NK-92 (cell line): ENCODE data around the gene PCDHB16.
"Not testable (repeated sequence)": the region's sequence is repeated elsewhere in the genome, so short reads cannot be mapped to it uniquely, and the experiment has no call there.

Source experiments
- DNase-seq: peaks from one replicate; lab custom pipeline; 2025; ENCODE audit not compliant: unreplicated experiment; lab: John Stamatoyannopoulos, UW

The PCDHB16 gene

DNA sequence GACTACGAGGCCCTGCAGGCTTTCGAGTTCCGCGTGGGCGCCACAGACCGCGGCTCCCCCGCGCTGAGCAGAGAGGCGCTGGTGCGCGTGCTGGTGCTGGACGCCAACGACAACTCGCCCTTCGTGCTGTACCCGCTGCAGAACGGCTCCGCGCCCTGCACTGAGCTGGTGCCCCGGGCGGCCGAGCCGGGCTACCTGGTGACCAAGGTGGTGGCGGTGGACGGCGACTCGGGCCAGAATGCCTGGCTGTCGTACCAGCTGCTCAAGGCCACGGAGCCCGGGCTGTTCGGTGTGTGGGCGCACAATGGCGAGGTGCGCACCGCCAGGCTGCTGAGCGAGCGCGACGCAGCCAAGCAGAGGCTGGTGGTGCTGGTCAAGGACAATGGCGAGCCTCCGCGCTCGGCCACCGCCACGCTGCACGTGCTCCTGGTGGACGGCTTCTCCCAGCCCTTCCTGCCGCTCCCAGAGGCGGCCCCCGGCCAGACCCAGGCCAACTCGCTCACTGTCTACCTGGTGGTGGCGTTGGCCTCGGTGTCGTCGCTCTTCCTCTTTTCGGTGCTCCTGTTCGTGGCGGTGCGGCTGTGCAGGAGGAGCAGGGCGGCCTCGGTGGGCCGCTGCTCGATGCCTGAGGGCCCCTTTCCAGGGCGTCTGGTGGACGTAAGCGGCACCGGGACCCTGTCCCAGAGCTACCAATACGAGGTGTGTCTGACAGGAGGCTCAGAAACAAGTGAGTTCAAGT lies 2.1 kb downstream of the PCDHB16 start:
- not testable (repeated sequence) for DNase-seq

DNA sequence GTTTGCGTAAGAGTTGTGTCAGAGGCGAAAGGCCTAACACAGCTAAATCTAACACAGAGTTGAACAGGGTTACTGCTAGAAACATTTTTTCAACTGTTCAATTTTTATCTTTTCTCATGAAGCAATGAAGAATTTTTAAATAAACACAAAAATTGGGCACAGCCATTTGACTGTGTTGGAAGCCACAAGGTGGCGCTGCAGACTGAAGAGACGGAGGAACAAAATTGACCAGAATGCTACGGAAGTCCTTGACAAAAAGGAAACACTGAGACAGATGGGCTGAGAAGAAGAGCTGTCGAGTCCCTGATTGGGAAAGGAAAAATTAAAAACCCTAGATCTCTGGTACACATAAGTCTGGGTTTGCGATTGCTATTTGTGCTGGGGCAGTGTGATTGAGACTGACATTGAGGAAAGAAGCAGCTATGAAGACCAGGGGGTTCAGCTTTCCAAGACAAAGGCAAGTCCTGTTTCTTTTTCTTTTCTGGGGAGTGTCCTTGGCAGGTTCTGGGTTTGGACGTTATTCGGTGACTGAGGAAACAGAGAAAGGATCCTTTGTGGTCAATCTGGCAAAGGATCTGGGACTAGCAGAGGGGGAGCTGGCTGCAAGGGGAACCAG lies 4.8 kb downstream of the PCDHB16 start, which contains the start of gene PCDHB9:
TSS of gene PCDHB9 (plus strand) at position 265 of the 616 bp plus-strand sequence. CDS start at position 423, 158 bp downstream.
- no peak for DNase-seq

DNA sequence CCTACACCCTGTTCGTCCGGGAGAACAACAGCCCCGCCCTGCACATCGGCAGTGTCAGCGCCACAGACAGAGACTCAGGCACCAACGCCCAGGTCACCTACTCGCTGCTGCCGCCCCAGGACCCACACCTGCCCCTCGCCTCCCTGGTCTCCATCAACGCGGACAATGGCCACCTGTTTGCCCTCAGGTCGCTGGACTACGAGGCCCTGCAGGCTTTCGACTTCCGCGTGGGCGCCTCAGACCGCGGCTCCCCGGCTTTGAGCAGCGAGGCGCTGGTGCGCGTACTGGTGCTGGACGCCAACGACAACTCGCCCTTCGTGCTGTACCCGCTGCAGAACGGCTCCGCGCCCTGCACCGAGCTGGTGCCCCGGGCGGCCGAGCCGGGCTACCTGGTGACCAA lies 6.5 kb downstream of the PCDHB16 start:
- DNase-seq = not testable (repeated sequence)

DNA sequence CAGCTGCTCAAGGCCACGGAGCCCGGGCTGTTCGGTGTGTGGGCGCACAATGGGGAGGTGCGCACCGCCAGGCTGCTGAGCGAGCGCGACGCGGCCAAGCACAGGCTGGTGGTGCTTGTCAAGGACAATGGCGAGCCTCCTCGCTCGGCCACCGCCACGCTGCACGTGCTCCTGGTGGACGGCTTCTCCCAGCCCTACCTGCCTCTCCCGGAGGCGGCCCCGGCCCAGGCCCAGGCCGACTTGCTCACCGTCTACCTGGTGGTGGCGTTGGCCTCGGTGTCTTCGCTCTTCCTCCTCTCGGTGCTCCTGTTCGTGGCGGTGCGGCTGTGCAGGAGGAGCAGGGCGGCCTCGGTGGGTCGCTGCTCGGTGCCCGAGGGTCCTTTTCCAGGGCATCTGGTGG lies 6.9 kb downstream of the PCDHB16 start:
- not testable (repeated sequence) for DNase-seq

DNA sequence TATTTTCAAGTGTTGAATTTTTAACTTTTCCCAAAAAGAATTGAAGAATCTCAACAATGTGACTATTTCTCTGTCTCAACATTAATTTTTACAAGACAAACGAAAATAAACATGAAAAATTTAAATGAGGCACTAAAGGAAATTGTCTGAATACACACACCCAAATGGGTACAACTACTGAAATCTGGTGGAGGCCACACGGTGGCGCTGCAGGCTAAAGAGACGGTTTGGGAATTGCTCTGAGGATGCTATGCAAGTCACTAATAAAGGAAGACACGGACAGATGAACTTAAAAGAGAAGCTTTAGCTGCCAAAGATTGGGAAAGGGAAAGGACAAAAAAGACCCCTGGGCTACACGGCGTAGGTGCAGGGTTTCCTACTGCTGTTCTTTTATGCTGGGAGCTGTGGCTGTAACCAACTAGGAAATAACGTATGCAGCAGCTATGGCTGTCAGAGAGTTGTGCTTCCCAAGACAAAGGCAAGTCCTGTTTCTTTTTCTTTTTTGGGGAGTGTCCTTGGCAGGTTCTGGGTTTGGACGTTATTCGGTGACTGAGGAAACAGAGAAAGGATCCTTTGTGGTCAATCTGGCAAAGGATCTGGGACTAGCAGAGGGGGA lies 10.0 kb downstream of the PCDHB16 start, which contains the start of gene PCDHB10:
TSS of gene PCDHB10 (plus strand) at position 244 of the 616 bp plus-strand sequence. CDS start at position 444, 200 bp downstream.
- no peak for DNase-seq

DNA sequence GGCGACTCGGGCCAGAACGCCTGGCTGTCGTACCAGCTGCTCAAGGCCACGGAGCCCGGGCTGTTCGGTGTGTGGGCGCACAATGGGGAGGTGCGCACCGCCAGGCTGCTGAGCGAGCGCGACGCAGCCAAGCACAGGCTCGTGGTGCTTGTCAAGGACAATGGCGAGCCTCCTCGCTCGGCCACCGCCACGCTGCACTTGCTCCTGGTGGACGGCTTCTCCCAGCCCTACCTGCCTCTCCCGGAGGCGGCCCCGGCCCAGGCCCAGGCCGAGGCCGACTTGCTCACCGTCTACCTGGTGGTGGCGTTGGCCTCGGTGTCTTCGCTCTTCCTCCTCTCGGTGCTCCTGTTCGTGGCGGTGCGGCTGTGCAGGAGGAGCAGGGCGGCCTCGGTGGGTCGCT lies 12.1 kb downstream of the PCDHB16 start:
- not testable (repeated sequence) for DNase-seq

DNA sequence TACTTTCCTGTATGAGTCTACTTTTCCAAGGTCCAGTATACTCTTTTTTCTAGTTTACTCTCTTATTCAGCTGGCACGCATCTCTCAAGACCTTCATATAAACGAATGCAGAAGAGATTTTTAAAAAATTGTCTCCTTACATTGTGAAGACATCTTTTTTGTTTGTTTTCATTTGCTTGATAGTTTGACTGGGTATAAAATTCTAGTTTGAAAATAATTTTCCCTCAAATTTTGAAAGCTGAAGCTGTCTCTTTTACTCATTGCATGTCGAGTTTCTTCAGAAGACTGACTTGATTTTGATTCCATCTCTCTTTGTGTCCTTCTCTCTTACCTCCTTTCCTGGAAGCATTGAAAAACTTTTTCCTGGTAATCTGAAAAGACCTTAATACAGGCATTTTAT lies 14.2 kb downstream of the PCDHB16 start:
- DNase-seq = no peak

DNA sequence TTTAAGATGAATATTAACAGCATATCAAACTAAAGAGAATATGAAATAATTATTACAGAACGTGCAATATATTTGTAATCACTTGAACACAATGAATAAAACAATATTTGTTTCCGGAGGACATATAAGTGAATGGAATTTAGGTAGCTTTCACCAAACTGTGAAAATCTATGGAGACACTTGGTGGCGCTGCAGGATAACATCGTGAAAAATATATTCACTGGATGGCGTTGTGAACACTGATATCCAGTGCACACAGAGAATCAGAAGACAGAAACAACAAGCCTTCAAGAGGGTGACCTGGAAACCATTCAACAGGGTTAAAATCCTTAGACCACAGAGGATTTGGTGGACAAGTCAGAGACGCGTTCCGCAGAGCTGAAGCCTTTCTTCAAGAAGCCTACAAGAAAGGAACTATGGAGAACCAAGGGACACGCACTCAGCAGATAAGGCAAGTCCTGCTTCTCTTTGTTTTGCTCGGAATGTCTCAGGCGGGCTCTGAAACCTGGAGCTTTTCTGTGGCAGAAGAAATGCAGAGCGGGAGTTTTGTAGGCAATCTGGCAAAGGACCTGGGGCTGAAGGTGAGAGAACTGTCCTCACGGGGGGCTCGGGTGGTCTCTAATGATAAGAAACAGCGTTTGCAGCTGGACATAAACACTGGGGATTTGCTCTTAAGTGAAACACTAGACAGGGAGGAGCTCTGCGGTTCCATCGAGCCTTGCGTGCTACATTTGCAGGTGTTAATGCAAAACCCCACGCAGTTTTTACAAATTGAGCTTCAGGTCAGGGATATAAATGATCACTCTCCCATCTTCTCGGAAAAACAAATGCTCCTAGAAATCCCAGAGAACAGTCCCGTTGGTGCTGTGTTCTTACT lies 17.4 kb downstream of the PCDHB16 start, which contains the start of gene PCDHB11:
TSS of gene PCDHB11 (plus strand) at position 269 of the 877 bp plus-strand sequence. CDS start at position 417, 148 bp downstream.
- no peak for DNase-seq

DNA sequence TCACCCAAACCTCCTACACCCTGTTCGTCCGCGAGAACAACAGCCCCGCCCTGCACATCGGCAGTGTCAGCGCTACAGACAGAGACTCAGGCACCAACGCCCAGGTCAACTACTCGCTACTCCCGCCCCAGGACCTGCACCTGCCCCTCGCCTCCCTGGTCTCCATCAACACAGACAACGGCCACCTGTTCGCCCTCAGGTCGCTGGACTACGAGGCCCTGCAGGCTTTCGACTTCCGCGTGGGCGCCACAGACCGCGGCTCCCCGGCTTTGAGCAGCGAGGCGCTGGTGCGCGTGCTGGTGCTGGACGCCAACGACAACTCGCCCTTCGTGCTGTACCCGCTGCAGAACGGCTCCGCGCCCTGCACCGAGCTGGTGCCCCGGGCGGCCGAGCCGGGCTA lies 18.9 kb downstream of the PCDHB16 start:
- not testable (repeated sequence) for DNase-seq

DNA sequence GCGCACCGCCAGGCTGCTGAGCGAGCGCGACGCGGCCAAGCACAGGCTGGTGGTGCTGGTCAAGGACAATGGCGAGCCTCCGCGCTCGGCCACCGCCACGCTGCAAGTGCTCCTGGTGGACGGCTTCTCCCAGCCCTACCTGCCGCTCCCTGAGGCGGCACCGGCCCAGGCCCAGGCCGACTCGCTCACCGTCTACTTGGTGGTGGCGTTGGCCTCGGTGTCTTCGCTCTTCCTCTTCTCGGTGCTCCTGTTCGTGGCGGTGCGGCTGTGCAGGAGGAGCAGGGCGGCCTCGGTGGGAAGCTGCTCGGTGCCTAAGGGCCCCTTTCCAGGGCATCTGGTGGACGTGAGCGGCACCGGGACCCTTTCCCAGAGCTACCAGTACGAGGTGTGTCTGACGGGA lies 19.5 kb downstream of the PCDHB16 start:
- not testable (repeated sequence) for DNase-seq

DNA sequence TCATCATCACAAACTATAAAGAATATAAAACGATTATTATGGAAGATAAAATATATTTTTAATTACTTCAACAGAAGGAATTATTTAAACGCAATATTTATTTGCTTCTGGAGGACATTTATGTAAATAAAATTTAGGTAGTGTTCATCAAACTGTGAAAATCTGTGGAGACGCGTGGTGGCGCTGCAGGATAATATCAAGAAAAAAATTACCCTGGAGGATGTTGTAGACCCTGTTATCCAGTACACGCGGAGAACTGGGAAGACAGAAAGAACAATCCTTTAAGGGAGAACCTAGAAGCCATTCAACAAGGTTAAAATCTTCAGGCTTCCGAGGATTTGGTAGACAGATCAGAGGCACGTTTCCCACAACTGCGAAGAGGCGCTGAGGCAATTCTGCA lies 26.3 kb downstream of the PCDHB16 start, which contains the start of gene PCDHB12:
TSS of gene PCDHB12 (plus strand) at position 242 of the 400 bp plus-strand sequence. CDS start 189 bp downstream, outside the sequence.
- DNase-seq = no peak

DNA sequence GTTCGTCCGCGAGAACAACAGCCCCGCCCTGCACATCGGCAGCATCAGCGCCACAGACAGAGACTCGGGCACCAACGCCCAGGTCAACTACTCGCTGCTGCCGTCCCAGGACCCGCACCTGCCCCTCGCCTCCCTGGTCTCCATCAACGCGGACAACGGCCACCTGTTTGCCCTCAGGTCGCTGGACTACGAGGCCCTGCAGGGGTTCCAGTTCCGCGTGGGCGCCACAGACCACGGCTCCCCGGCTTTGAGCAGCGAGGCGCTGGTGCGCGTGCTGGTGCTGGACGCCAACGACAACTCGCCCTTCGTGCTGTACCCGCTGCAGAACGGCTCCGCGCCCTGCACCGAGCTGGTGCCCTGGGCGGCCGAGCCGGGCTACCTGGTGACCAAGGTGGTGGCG lies 28.1 kb downstream of the PCDHB16 start:
- DNase-seq = not testable (repeated sequence)

DNA sequence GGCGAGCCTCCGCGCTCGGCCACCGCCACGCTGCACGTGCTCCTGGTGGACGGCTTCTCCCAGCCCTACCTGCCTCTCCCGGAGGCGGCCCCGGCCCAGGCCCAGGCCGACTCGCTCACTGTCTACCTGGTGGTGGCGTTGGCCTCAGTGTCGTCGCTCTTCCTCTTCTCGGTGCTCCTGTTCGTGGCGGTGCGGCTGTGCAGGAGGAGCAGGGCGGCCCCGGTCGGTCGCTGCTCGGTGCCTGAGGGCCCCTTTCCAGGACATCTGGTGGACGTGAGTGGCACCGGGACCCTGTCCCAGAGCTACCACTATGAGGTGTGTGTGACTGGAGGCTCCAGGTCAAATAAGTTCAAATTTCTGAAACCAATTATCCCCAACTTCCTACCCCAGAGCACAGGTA lies 28.7 kb downstream of the PCDHB16 start:
- not testable (repeated sequence) for DNase-seq

DNA sequence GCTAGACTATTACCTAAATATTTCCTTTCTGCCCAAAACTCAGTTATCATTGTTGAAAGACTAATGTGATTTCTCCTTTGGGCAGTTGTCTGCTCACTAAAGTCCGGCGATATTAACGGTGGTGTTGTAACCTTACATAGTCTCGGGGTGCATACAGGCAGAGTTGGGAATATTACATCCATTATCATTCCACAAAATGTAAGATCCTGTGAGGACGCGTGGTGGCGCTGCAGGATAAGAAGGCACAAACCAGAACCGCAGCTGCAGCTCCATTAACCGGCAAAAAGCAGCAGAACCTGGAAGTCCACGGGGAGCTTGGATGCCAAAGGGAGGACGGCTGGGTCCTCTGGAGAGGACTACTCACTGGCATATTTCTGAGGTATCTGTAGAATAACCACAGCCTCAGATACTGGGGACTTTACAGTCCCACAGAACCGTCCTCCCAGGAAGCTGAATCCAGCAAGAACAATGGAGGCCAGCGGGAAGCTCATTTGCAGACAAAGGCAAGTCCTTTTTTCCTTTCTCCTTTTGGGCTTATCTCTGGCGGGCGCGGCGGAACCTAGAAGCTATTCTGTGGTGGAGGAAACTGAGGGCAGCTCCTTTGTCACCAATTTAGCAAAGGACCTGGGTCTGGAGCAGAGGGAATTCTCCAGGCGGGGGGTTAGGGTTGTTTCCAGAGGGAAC lies 31.6 kb downstream of the PCDHB16 start, which contains the start of gene PCDHB13:
TSS of gene PCDHB13 (plus strand) at position 264 of the 684 bp plus-strand sequence. CDS start at position 469, 205 bp downstream.
- DNase-seq = not testable (repeated sequence)

DNA sequence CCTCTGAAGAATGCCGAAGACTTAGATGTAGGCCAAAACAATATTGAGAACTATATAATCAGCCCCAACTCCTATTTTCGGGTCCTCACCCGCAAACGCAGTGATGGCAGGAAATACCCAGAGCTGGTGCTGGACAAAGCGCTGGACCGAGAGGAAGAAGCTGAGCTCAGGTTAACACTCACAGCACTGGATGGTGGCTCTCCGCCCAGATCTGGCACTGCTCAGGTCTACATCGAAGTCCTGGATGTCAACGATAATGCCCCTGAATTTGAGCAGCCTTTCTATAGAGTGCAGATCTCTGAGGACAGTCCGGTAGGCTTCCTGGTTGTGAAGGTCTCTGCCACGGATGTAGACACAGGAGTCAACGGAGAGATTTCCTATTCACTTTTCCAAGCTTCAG lies 32.4 kb downstream of the PCDHB16 start:
- not testable (repeated sequence) for DNase-seq

DNA sequence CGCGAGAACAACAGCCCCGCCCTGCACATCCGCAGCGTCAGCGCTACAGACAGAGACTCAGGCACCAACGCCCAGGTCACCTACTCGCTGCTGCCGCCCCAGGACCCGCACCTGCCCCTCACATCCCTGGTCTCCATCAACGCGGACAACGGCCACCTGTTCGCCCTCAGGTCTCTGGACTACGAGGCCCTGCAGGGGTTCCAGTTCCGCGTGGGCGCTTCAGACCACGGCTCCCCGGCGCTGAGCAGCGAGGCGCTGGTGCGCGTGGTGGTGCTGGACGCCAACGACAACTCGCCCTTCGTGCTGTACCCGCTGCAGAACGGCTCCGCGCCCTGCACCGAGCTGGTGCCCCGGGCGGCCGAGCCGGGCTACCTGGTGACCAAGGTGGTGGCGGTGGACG lies 33.3 kb downstream of the PCDHB16 start:
- DNase-seq = not testable (repeated sequence)

DNA sequence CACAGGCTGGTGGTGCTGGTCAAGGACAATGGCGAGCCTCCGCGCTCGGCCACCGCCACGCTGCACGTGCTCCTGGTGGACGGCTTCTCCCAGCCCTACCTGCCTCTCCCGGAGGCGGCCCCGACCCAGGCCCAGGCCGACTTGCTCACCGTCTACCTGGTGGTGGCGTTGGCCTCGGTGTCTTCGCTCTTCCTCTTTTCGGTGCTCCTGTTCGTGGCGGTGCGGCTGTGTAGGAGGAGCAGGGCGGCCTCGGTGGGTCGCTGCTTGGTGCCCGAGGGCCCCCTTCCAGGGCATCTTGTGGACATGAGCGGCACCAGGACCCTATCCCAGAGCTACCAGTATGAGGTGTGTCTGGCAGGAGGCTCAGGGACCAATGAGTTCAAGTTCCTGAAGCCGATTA lies 33.8 kb downstream of the PCDHB16 start:
- DNase-seq = not testable (repeated sequence)

DNA sequence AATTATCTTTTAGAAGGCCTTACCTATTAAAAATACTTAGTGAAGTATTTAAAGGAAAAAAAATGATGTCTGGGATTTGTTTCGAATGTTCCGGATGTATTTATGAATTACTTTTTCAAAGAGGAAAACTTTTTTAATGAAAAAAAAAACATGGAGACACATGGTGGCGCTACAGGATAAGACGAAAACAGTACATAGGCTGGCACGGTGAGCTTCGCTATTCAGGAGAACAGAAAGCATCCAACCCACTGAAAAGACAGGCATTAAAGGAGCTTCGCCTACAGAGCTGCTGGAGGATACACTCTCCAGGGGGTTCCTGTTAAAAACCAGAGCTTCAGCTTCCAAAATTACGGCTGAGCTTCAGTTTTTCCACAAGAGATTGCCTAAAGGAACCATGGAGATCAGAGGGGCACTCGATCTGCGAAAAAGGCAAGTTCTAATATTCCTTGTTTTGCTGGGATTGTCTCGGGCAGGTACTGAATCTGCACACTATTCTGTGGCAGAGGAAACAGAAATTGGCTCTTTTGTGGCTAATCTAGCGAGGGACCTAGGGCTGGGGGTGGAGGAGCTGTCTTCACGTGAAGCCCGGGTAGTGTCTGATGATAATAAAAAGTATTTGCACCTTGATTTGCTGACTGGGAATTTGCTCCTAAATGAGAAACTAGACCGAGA lies 41.1 kb downstream of the PCDHB16 start, which contains the start of gene PCDHB14:
TSS of gene PCDHB14 (plus strand) at position 232 of the 672 bp plus-strand sequence. CDS start at position 395, 163 bp downstream.
- no peak for DNase-seq

DNA sequence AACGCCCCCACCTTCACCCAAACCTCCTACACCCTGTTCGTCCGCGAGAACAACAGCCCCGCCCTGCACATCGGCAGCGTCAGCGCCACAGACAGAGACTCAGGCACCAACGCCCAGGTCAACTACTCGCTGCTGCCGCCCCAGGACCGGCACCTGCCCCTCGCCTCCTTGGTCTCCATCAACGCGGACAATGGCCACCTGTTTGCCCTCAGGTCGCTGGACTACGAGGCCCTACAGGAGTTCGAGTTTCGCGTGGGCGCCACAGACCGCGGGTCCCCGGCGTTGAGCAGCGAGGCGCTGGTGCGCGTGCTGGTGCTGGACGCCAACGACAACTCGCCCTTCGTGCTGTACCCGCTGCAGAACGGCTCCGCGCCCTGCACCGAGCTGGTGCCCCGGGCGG lies 42.7 kb downstream of the PCDHB16 start:
- not testable (repeated sequence) for DNase-seq
